Measurements from ENCODE around the gene EFEMP2. TPM values are rescaled to one million over a fixed set of nuclear protein-coding genes. Genes with fewer than 3 reads are reported as not detected.

The EFEMP2 gene
- total RNA-seq, 1 donor from 2014 or later = 97.3 TPM

- FAIRE-seq (no peak), DNase-seq (ENCODE audit: low read depth) (peak; percentile 96)
- no peaks in the 10 kb centered on the region for H3K9me3 Mint-ChIP-seq (ENCODE audit: unreplicated experiment)
- peak overlapping the region; percentile 89 for H3K9ac ChIP-seq (ENCODE audit: low read length)
- H4K20me1 ChIP-seq (ENCODE audit: insufficient read depth, low read length) = peaks cover 62% of the 10 kb centered on the region
- H3K4me1 ChIP-seq (ENCODE audit: insufficient read depth, low read length) = peaks cover 48% of the 10 kb centered on the region
- H3K4me3 Mint-ChIP-seq (ENCODE audit: unreplicated experiment) = peak overlapping the region; percentile 96
- H3K36me3 Mint-ChIP-seq (ENCODE audit: low read depth, unreplicated experiment) = peaks cover 26% of the 10 kb centered on the region
- H3K4me3 ChIP-seq (ENCODE audit: insufficient read depth, low read depth, low read length) = peak overlapping the region; percentile 98
- H3K36me3 ChIP-seq (ENCODE audit: insufficient read depth, low read length) = peaks cover 38% of the 10 kb centered on the region
- H3K4me2 ChIP-seq (ENCODE audit: low read length) = peak overlapping the region; percentile 96
- no peaks in the 10 kb centered on the region for H3K27me3 ChIP-seq (ENCODE audit: insufficient read depth, low read length)
- peaks cover 75% of the 10 kb centered on the region for H3K79me2 ChIP-seq (ENCODE audit: insufficient read depth, low read length)
- peak overlapping the region; percentile 99 for H3K27ac Mint-ChIP-seq (ENCODE audit: unreplicated experiment)
- peak overlapping the region; percentile 74 for H3K27ac ChIP-seq (ENCODE audit: low read depth, low read length)
- H3K9me3 ChIP-seq (ENCODE audit: insufficient read depth, low read depth, low read length) = no peaks in the 10 kb centered on the region
- peak overlapping the region; percentile 2 for H2AFZ ChIP-seq (ENCODE audit: low read depth, low read length)
- peaks cover 32% of the 10 kb centered on the region for H3K4me1 Mint-ChIP-seq (ENCODE audit: low read depth, unreplicated experiment)
- H3K27me3 Mint-ChIP-seq (ENCODE audit: low read depth, unreplicated experiment) = no peaks in the 10 kb centered on the region
- TF ChIP-seq EZH2 (IDR thresholded peaks at IDR 0.05; ENCODE audit: insufficient read depth, low read length) = no peak
- TF ChIP-seq CTCF (IDR thresholded peaks at IDR 0.05; ENCODE audit: insufficient read depth, low read depth, low read length) = no peak
These were observed 13.3 kb downstream of the EFEMP2 start for GRCh38 chr11:65859095-65859811.

- peak overlapping the region; percentile 99 for H3K27ac Mint-ChIP-seq (ENCODE audit: unreplicated experiment)
- peaks cover 29% of the 10 kb centered on the region for H3K36me3 Mint-ChIP-seq (ENCODE audit: low read depth, unreplicated experiment)
- TF ChIP-seq CTCF (IDR thresholded peaks at IDR 0.05; ENCODE audit: insufficient read depth, low read depth, low read length) (no peak), EZH2 (IDR thresholded peaks at IDR 0.05; ENCODE audit: insufficient read depth, low read length) (no peak)
- FAIRE-seq (no peak), DNase-seq (ENCODE audit: low read depth) (no peak)
- H3K27me3 ChIP-seq (ENCODE audit: insufficient read depth, low read length) = no peaks in the 10 kb centered on the region
- peak overlapping the region; percentile 89 for H3K9ac ChIP-seq (ENCODE audit: low read length)
- peaks cover 38% of the 10 kb centered on the region for H3K36me3 ChIP-seq (ENCODE audit: insufficient read depth, low read length)
- H3K4me1 ChIP-seq (ENCODE audit: insufficient read depth, low read length) = peaks cover 48% of the 10 kb centered on the region
- peaks cover 38% of the 10 kb centered on the region for H3K4me1 Mint-ChIP-seq (ENCODE audit: low read depth, unreplicated experiment)
- no peaks in the 10 kb centered on the region for H3K9me3 ChIP-seq (ENCODE audit: insufficient read depth, low read depth, low read length)
- peak overlapping the region; percentile 65 for H3K27ac ChIP-seq (ENCODE audit: low read depth, low read length)
- peak overlapping the region; percentile 96 for H3K4me2 ChIP-seq (ENCODE audit: low read length)
- peak overlapping the region; percentile 96 for H3K4me3 Mint-ChIP-seq (ENCODE audit: unreplicated experiment)
- peak overlapping the region; percentile 98 for H3K4me3 ChIP-seq (ENCODE audit: insufficient read depth, low read depth, low read length)
- peak overlapping the region; percentile 7 for H2AFZ ChIP-seq (ENCODE audit: low read depth, low read length)
- H3K27me3 Mint-ChIP-seq (ENCODE audit: low read depth, unreplicated experiment) = no peaks in the 10 kb centered on the region
- no peaks in the 10 kb centered on the region for H3K9me3 Mint-ChIP-seq (ENCODE audit: unreplicated experiment)
- H4K20me1 ChIP-seq (ENCODE audit: insufficient read depth, low read length) = peaks cover 62% of the 10 kb centered on the region
- peaks cover 76% of the 10 kb centered on the region for H3K79me2 ChIP-seq (ENCODE audit: insufficient read depth, low read length)
These were observed 13.9 kb downstream of the EFEMP2 start for GRCh38 chr11:65858681-65859087.
